HepG2 (cell line): ENCODE data around the gene PRKAR1B. TPM values are rescaled to one million over a fixed set of nuclear protein-coding genes. Genes with fewer than 3 reads are reported as not detected.

Source experiments
- CREM ChIP-seq, 2 experiments: sonication (generic) in 1 of 2; formaldehyde crosslinking in 1 of 2; IDR thresholded peaks; 2 replicates each; pipeline versions ENCODE4 v1.4.0 to v1.6.1; 2016 to 2020; ENCODE audit warnings: antibody characterized with exemption in 1 of 2, mild to moderate bottlenecking in 1 of 2, missing genetic modification reagents in 1 of 2
- GZF1 ChIP-seq: sonication (generic); formaldehyde crosslinking; IDR thresholded peaks from 2 replicates; pipeline ENCODE4 v1.5.1; 2020; ENCODE audit warnings: mild to moderate bottlenecking, missing genetic modification reagents
- NFYC ChIP-seq: IDR thresholded peaks from 2 replicates; pipeline ENCODE4 v1.6.1; 2016; ENCODE audit warnings: missing genetic modification reagents, missing compliant biosample characterization
- RBM39 ChIP-seq: fragments of 200-400 bp; formaldehyde crosslinking; IDR thresholded peaks from one replicate; pipeline ENCODE4 v1.6.1; 2018; ENCODE audit warnings: antibody characterized with exemption, mild to moderate bottlenecking, low read depth, low read length; ENCODE audit not compliant: poor library complexity, severe bottlenecking
- ZBTB8A ChIP-seq: sonication (generic); formaldehyde crosslinking; IDR thresholded peaks from 2 replicates; pipeline ENCODE4 v1.4.0; 2020; ENCODE audit warnings: mild to moderate bottlenecking, low read depth, missing genetic modification reagents, borderline replicate concordance
- ZNF564 ChIP-seq: sonication (generic); formaldehyde crosslinking; IDR thresholded peaks from 2 replicates; pipeline ENCODE4 v1.8.1; 2023; ENCODE audit warnings: mild to moderate bottlenecking, missing genetic modification reagents
- ZNF615 ChIP-seq: sonication (generic); formaldehyde crosslinking; IDR thresholded peaks from 2 replicates; pipeline ENCODE4 v1.5.0; 2020; ENCODE audit warnings: mild to moderate bottlenecking, missing genetic modification reagents, borderline replicate concordance
- polyA plus RNA-seq, 8 experiments: library from polyadenylated mRNA; depleted of rRNA in 3 of 8; stranded (reverse) in 7 of 8; unstranded in 1 of 8; fragments of >200 nt; fragmentation: Illumina TruSeq in 4 of 8; extraction: Trizol in 4 of 8; gene quantifications; 2 replicates each; pipeline versions ENCODE4 v1.2.1 to v1.2.3, GENCODE V29; 2011 to 2016; ENCODE audit warnings: low read depth in 4 of 8, missing spikeins in 1 of 8, mixed read lengths in 1 of 8; ENCODE audit not compliant: insufficient read depth in 1 of 8
- total RNA-seq, 5 experiments: library from RNA; depleted of rRNA; stranded (reverse); fragments of >200 nt; fragmentation: Illumina TruSeq; extraction: Trizol; gene quantifications; 2 replicates each; pipeline ENCODE4 v1.2.3, GENCODE V29; 2016; ENCODE audit warnings: low read depth in 1 of 5
- TF ChIP-seq, protein P1 (sequence below): IDR thresholded peaks from 2 replicates; pipeline ENCODE4 v1.6.1; 2016; ENCODE audit warnings: low read depth
- TF ChIP-seq, protein P2 (sequence below): fragments of 450-650 bp; IDR thresholded peaks from 2 replicates; pipeline ENCODE4 v1.6.1; 2017
- TF ChIP-seq, protein P3 (sequence below): sonication (generic); formaldehyde crosslinking; IDR thresholded peaks from 2 replicates; pipeline ENCODE4 v1.4.0; 2020; ENCODE audit warnings: low read depth, mild to moderate bottlenecking, missing genetic modification reagents

PRKAR1B gene
- total and polyA plus RNA-seq, 2 of the 13 experiments (the other 11 are each of a cell fraction or from before 2014, with no cell fraction given), result 7.9 to 28.2 TPM

DNA sequence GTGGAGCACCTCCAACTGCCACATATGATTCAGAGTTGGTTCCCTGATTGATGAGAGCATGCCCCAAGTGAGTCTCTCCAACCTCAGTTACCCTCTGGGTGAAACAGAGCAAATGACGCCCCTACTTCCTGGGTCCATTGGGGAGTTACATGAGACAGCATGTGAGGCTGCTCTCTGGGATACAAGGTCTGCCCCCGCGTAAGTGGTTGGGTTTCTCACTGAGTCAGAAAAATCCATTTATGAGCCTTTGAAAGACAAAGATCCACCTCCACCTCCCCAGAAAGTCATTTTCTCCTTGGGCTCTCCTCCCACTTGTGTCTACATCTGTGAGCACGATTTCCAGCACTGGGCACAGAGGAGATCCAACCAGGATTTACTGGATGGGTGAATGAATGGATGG lies 71.3 kb downstream of the PRKAR1B start (continued):
- TF ChIP-seq ZNF615 (CRISPR knock-in tag) (no peak), CREM (IDR thresholded peaks at IDR 0.05) (no peak), CREM (CRISPR knock-in tag; IDR thresholded peaks at IDR 0.05) (no peak), ZBTB8A (no peak), ZNF564 (no peak), GZF1 (no peak), NFYC (CRISPR knock-in tag) (no peak), RBM39 (no peak)
- TF ChIP-seq, protein P1, sequence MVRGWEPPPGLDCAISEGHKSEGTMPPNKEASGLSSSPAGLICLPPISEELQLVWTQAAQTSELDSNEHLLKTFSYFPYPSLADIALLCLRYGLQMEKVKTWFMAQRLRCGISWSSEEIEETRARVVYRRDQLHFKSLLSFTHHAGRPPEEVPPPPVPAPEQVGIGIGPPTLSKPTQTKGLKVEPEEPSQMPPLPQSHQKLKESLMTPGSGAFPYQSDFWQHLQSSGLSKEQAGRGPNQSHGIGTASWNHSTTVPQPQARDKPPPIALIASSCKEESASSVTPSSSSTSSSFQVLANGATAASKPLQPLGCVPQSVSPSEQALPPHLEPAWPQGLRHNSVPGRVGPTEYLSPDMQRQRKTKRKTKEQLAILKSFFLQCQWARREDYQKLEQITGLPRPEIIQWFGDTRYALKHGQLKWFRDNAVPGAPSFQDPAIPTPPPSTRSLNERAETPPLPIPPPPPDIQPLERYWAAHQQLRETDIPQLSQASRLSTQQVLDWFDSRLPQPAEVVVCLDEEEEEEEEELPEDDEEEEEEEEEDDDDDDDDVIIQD (CRISPR knock-in tag), result no peak
- TF ChIP-seq, protein P2, sequence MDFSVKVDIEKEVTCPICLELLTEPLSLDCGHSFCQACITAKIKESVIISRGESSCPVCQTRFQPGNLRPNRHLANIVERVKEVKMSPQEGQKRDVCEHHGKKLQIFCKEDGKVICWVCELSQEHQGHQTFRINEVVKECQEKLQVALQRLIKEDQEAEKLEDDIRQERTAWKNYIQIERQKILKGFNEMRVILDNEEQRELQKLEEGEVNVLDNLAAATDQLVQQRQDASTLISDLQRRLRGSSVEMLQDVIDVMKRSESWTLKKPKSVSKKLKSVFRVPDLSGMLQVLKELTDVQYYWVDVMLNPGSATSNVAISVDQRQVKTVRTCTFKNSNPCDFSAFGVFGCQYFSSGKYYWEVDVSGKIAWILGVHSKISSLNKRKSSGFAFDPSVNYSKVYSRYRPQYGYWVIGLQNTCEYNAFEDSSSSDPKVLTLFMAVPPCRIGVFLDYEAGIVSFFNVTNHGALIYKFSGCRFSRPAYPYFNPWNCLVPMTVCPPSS, result no peak
- TF ChIP-seq, protein P3, sequence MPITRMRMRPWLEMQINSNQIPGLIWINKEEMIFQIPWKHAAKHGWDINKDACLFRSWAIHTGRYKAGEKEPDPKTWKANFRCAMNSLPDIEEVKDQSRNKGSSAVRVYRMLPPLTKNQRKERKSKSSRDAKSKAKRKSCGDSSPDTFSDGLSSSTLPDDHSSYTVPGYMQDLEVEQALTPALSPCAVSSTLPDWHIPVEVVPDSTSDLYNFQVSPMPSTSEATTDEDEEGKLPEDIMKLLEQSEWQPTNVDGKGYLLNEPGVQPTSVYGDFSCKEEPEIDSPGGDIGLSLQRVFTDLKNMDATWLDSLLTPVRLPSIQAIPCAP (CRISPR knock-in tag), result no peak
